Fibroblast of upper back skin (primary cell): ENCODE results near the gene BLOC1S6.
A peak's percentile ranks its signal among the peaks of the same experiment; 100 is the strongest.

Source experiments
- DNase-seq: peaks from one replicate; pipeline ENCODE4 v3.0.0-alpha.2; 2013

Gene BLOC1S6, protein sequence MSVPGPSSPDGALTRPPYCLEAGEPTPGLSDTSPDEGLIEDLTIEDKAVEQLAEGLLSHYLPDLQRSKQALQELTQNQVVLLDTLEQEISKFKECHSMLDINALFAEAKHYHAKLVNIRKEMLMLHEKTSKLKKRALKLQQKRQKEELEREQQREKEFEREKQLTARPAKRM

DNA sequence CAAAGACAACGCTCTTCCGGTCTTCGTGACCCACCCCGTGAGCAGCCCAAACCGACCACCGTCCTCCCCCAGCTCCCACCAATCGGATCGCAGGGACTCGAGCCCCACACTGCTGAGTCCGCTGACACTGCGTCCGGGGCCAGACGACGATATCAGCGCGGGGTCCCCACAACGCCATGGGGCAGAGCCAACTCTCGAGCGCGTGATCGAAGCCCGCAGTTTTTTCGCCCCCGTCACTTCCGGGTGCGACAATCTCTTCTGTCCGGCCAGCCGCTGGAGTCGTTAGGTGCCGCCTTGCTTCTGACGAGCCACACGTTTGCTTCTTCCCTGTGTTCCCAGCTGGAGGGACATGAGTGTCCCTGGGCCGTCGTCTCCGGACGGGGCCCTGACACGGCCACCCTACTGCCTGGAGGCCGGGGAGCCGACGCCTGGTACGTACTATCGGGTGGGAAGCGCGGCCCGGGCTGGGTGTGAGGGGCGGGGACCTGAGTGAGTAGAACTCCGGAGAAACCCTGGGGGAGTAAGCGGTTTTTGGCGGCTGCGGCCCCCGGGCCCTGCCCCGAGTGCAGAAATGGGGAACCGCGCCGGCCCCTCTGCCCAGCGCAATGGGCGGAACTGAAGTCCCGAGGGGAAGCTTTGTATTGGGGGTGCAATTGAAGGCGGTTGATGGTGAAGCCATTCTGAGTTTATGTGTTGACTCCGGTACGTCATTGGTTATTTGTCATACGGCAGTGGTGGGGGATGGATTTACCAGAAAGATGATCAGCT lies at the start of gene BLOC1S6:
BLOC1S6 (plus strand) TSS at position 285 of the 768 bp plus-strand sequence; CDS start at position 350, 65 bp downstream.
- DNase-seq, result peak; percentile 89

DNA sequence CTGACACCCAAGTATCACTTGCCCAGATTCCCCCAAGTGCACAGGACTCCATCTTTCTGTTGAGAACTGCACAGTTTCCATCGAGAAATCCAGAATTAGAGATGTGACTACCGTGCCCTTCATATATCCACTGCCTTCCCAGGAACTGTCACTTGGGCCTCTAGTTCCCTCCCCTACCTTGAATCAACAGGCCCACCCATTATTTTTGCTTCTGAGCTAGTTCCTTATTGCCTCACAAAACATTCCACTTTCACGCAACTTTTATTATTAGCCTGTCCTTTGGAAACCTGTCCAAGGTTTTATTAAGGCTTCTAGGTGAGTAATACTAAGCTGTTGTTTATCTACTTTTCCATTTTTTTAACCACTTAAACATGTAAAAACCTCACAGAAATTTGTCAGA lies 47.5 kb upstream of the BLOC1S6 start:
- no peak for DNase-seq

DNA sequence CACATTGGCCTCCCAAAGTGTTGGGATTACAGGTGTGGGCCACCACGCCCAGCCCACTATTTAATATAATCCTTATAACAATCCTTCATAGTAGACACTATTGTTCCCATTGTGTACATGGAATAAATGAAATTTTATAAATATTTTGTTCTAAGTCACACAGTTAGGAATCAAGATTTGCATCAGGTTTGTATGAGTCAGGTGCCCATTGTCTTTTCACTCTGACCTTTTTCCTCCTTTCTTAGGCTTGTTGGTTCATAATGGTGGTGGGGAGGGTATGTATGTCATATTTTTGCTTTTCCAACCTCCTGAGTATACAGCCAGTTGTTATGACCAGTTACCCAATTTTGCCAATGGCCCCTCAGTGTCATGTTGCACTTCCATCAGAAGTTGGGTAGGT lies 46.6 kb upstream of the BLOC1S6 start:
- DNase-seq, result no peak

DNA sequence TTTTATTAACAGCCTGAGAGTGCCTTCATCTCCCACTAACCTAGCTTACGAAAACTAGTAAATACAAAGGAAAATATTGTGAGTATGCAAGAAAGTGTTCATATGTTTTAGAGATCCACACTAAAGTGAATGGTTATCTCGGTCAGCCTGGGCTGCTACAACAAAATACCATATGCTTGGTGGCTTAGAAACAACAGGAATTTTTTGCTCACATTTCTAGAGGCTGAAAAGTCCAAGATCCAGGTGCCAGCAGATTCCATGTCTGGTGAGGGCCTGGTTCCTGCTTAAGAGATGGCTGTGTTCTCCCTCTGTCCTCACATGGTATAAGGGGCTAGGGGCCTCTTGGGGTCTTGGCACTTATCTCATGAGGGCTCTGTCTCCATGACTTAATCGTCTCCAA lies 44.1 kb upstream of the BLOC1S6 start:
- DNase-seq, result no peak

DNA sequence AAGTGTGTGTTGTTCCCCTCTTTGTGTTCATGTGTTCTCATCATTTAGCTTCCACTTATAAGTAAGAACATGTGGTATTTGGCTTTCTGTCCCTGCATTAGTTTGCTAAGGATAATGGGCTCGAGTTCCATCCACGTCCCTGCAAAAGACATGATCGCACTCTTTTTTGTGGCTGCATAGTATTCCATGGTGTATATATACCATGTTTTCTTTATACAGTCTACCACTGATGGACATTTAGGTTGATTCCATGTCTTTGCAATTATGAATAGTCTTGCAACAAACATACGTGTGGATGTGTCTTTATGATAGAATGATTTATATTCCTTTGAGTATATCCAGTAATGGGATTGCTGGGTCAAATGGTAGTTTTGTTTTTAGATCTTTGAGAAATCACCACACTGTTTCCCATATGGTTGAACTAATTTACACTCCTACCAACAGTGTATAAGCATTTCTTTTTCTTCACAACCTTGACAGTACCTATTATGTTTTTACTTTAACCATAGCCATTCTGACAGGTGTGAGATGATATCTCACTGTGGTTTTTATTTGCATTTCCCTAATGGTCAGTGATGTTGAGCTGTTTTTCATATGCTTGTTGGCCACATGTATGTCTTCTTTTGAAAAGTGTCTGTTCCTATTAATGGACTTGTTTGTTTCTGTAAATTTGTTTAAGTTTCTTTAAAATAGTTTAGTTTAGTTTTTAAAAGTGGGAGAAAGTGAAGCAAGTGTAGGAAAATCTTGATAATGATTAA lies 42.7 kb upstream of the BLOC1S6 start:
- no peak for DNase-seq

DNA sequence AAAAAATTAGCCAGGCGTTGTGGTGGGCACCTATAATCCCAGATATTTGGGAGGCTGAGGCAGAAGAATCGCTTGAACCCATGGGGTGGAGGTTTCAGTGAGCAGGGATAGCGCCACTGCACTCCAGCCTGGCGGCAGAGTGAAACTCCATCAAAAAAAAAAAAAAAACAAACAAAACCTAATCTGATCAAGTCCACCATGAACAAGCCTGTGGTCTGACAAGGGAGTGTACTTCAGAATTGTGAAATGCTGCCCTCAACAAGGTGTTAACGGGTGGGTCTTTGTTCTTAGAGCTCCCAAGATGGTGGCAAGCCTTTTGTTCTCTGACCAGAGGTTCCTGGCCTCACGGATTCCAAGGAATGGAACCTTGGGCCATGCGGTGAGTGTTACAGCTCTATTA lies 40.4 kb upstream of the BLOC1S6 start:
- no peak for DNase-seq

DNA sequence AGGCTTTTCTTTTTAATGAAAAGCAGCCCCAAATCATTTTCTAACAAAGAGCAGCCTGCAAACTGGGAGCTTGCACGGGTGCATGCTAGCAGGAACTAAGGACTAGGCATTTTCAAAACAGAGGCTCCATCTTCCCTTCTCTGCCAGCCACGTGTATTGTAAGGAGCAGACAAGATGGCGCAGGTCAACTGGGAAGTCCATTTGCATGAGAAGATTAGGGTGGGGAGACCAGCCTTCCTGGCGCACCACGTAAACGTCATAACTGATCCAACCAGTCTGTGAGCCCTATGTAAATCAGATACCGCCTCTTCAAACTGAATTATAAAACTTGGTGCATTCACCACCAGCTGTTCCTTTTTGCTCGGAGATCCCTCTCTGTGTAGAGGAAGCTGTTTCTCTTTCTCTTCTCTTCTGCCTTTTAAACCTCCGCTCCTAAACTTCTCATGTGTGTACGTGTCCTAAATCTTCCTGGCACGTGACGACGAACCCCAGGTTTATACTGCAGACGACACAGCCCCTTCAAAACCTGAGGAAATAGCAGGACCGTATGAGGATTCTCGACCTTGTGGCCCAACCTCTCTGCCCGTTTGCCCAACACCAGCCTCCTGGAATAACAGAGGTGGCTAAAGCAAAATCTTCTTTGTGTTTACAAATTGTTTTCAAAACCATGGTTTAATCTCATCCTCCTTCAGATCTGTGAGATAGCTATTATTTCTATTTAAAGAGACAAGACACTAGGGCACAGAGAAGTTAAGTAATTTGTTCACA lies 38.2 kb upstream of the BLOC1S6 start:
- DNase-seq, result no peak

DNA sequence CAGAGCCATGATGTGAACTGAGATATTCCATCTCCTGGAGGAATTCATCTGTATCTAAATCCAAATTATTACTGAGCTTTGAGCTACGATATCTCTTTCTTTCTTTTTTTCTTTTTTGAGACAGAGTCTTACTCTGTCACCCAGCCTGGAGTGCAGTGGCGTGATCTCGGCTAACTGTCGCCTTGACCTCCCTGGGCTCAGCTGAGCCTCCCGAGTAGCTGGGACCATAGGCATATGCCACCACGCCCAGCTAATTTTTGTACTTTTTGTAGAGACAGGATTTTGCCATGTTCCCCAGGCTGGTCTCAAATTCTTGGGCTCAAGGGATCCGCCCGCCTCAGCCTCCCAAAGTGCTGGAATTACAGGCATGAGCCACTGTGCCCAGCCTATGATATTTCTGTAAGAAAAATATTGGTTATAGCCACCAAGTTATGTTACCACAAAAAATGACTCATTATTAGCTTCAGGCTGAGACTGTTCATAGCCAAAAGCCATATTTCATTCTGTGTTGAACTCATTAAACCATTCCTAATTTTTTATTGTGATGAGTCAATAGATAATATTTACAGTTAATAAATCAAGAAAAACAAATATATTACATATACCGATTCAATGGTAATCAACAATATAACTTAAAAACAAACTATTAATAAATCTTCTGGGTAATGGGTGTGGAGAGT lies 37.5 kb upstream of the BLOC1S6 start:
- peak; percentile 74 for DNase-seq

DNA sequence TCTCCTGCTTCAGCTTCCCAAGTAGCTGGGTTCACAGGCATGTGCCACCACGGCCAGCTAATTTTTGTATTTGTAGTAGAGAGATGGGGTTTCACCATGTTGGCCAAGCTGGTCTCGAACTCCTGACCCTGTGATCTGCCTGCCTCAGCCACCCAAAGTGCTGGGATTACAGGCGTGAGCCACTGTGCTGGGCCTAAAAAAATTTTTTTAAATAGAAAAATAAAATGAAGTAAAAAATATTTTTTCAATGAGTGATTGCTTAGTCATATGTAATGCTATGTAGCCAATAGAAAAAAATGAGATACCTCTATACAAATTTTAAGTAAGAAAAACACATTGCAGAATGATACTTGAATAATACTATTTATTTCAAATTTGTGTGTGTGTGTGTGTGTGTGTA lies 36.7 kb upstream of the BLOC1S6 start:
- peak; percentile 53 for DNase-seq

DNA sequence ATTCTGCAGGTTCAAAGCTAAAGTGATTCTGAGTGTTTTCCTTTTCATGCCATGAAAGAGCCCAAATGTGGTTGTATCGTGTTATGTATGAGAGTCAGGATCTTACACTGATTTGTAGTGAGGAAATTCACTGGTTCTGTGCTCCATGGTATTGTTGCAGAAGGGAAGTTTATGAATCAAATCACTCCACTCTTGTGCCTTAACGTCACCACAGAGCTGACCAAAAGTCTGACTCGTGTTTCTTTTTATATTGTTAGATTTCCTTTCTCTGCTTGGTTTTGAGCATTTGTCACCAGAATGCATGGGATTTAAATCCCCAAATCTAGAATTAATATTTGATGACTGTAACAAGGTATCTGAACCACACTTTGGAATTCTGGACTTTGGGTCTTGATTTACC lies 35.5 kb upstream of the BLOC1S6 start:
- peak; percentile 27 for DNase-seq

DNA sequence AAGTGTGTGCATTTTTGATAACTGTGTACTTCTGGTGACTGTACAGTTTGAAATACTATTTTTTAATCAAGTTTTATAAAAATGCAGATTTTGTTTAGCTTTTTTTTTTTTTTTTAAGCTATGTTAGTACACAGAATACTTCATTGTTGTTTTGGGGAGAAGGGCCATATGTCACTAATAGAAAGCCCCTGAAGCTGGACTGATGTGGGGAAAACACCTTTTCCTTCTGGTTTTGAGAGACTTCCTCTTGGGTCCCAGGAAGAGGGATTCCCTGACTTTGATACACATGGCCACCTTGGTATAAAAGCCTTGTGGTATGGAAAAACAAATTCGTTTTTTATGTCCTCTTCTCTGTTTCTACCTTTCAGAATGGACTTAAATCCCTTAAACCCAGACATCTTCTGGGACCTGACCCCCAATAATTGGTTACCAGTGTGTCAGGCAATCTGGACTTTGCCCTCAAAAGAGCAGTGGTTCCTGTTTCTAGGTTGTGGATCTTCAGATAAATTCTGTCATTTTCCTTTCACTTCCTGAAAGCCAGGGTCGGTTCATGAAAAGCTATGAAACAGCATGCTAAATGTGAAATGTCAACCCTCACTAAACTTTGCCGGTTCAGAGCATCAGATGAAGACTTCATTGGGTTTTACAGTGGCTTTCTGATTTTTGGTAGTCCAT lies 31.1 kb upstream of the BLOC1S6 start:
- DNase-seq, result no peak

DNA sequence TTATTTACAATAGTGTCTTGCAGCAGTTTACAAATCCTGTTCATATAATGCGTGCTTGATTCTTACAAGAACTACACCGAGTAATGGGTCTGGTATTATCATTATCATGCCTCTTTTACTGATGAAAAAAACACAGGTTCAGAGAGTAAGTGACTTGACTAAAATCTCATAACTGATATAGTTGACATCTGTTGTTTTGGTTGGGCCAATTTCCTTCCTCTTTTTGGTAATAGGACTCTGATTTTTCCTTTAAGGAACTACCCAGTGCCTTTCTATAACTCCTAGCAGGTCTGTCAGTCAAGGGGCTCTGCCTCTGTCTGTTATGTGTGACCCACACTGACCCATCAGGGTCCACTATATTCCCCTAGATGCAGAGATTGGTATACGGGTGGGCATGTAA lies 14.6 kb upstream of the BLOC1S6 start:
- DNase-seq, result no peak

DNA sequence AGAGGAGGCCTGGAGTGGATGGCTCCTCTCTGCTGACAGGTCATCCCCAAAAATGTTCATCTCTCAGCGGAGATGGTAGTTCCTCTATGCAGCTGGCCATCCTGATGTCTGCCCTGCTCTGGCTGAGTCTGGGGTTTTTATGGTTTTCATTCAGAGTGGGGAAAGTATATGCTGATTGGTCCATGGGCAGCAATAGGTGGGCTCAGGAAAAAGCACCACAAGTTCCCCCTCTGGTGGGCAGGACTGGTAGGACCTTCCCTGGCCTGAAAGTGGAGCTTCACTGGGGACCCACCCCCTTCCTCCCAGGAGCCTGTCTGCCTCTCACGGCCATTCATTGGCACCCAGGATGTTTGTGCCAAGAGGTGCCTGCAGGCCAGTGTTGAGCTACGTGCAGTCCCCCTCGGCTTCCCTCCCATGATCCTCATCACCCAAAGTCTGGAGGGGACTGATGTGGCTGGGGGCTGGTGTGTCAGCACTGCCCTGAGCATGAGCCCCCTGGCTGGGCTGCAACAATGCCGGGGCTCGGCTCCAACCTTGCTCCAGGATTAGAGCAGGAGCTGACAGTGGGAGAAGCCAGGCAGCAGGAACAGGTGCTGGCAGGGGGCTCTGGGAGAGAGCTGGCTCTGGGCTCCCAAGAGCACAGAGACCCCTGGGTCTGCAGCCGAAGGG lies 13.1 kb upstream of the BLOC1S6 start:
- peak; percentile 16 for DNase-seq

DNA sequence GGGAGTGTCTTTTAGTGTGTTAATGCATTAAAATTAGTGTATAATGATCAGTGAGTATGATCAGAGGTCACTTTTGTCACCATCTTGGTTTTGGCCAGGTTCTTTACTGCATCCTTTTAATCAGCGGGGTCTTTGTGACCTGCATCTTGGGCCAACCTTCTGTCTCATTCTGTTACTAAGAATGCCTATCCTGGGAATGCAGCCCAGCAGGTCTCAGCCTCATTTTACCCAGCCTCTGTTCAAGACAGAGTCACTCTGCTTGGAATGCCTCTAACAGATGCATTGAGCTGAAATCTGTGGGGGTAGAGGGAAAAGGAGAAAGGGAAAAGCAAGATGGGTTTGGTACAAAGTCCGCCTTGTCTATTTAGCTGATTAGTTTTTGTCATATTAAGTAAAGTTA lies 5.3 kb upstream of the BLOC1S6 start:
- no peak for DNase-seq

DNA sequence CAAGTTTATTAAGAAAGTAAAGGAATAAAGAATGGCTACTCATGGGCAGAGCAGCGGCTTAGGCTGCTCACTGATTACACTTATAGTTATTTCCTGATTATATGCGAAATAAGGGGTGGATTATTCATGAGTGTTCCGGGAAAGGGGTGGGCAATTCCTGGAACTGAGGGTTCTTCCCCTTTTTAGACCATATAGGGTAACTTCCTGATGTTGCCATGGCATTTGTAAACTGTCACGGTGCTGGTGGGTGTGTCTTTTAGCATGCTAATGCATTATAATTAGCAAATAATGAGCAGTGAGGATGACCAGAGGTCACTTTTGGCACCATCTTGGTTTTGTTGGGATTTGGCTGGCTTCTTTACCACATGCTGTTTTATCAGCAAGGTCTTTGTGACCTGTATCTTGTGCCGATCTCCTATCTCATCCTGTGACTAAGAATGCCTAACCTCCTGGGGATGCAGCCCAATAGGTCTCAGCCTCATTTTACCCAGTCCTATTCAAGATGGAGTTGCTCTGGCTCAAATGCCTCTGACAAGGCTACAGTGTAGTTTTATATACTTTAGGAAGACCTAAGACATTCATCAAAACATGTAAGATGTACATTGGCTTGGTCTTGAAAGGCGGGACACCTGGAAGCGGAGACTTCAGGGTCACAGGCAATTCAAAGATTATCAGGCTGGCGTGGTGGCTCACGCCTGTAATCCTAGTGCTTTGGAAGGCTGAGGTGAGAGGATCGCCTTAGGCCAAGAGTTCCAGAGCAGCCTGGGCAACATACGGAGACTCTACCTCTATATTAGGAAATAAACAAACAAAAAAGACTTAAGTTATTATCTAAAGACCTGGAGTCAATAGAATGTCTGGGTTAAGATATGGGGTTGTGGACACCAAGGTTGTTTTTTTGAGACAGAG lies 3.2 kb upstream of the BLOC1S6 start:
- no peak for DNase-seq

DNA sequence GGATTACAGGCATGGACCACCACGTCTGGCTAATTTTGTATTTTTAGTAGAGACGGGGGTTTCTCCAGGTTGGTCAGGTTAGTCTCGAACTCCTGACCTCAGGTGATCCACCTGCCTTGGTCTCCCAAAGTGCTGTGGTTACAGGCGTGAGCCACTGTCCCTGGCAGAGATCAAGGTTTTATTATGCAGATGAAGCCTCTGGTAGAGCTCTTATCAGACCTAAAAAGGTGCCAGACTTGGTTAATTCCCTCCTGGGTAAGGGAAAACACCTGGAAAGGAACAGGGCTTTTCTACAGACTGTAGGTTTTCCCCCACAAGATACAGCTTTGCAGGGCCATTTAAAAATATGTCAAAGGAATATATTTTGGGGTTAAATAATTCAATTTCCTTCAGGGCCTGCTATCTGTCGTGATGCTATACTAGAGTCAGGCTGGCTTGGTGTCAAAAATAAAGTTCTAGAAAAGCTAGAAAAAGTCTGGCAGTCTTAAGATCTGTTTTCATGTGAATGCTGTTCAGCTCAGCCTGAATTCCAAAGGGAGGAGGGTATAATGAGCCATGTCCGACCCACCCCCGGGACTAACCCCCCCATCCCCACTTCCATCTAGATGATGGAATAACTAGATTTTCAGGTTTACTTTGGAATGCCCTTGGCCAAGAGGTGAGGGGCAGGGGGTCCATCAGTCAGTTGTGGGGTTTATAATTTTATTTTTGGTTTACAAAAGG lies 1.9 kb upstream of the BLOC1S6 start:
- DNase-seq, result no peak

DNA sequence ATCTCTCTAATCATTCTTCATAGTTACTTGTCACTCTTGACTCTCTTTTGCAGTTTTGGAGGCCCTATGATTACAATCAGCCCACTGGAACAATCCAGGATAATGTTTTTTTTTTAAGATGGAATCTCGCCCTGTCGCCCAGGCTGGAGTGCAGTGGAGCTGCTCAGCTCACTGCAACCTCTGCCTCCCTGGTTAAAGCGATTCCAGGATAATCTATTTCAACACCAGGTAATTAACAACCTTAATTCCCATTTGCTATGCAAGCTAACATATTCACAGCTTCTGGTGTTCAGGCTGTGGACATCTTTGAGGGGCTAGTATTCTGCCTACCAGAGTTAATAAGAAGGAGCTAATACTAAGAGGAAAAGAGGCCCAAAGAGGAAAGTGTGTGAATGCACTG lies 1.1 kb upstream of the BLOC1S6 start:
- no peak for DNase-seq

DNA sequence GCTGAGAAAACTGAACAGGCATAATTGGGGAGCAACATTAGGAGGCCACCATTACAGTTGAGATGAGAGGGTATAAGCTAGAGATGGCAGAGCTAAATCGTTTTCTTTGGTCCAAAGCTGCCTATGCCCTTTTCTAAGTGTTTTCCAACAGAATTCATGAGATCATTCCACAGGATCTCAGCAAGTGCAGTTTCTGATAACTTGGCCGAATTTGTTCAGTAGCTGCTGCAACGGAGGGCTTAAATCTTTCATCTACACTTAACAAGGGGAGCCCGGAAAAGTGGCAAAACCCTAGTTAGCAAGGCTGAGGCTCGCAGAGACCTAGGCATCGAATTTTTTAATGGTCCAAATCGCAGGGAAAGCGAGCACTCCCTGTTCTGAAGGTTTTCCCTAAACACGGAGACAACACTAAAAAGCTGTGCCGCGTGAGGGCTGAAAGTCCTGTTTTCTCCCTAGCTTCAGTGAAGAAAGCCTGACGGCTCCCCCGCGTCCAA lies 531 bp upstream of the BLOC1S6 start:
- DNase-seq, result no peak

DNA sequence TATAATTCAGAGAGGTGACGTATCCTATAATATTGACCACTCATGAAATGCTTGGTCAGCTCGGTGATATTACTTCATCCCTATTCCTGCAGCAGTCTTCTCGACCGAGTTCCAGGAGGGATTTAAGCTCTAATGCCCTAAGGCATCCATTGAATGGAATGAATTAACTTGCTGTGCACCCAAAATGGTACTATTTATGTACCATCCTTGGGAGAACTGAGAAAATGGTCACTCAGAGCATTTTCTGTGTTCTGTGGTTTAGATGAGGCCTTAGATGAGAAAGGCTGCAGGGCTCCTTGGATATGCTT lies 638 bp downstream of the BLOC1S6 start:
- DNase-seq, result no peak
